ACHN (cell line): ENCODE measurements around the gene ELAVL1.
"Not testable (repeated sequence)": the region's sequence is repeated elsewhere in the genome, so short reads cannot be mapped to it uniquely, and the experiment has no call there.

Source experiments
- DNase-seq: peaks from one replicate; pipeline ENCODE4 v3.0.0-alpha.2; 2015
- in situ Hi-C: cut with HindIII; loops from 2 replicates; pipeline ENCODE4 v1.10.0; 2017; ENCODE audit warnings: low sequenced_read_pairs, low pct_ligation_motif_present, low pct_unique_long_range_greater_than_20kb

The ELAVL1 gene

GRCh38 chr19:8024256-8024655, 18.8 kb upstream of the ELAVL1 start:
- DNase-seq, in situ Hi-C loops: not testable (repeated sequence)

- DNase-seq: no peak
- in situ Hi-C loops: no loop called here
Observed at GRCh38 chr19:8023371-8023770, 17.9 kb upstream of the ELAVL1 start.

- in situ Hi-C loops: no loop called here
- DNase-seq: no peak
Observed at GRCh38 chr19:8022275-8022674, 16.8 kb upstream of the ELAVL1 start.

GRCh38 chr19:8021374-8021773, 15.9 kb upstream of the ELAVL1 start:
- in situ Hi-C loops: no loop called here
- no peak for DNase-seq

DNA sequence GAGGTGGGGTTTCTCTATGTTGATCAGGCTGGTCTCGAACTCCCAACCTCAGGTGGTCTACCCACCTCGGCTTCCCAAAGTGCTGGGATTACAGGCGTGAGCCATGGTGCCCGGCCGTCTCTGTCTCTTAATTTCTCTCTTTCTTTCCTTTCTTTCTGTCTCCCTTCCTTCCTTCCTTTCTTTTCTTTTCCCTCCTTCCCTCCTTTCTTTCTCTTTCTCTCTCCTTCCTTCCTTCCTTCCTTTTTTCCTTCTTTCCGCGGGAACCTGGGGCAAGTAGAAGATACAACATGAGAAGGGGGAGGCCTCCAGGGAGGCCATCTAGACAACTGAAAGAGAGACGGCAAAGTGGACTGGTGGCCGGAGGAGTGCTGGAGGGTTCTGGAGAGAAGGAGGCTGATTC, 15.2 kb upstream of the ELAVL1 start:
- in situ Hi-C loops: no loop called here
- DNase-seq: no peak

GRCh38 chr19:8017808-8018207, 12.4 kb upstream of the ELAVL1 start:
- in situ Hi-C loops: no loop called here
- DNase-seq: no peak

- peak; percentile 41 for DNase-seq
Observed at GRCh38 chr19:8004723-8005513, 523 bp downstream of the ELAVL1 start.

GRCh38 chr19:8004001-8004400, 1.4 kb downstream of the ELAVL1 start:
- no peak for DNase-seq
- in situ Hi-C loops: no loop called here

More at GRCh38 chr19:8004723-8005513, 523 bp downstream of the ELAVL1 start:
- in situ Hi-C loops: no loop called here

GRCh38 chr19:8001995-8002849, 3.2 kb downstream of the ELAVL1 start:
- DNase-seq: peak; percentile 79
- in situ Hi-C loops: no loop called here

- in situ Hi-C loops: no loop called here
- no peak for DNase-seq
Observed at GRCh38 chr19:8001651-8001994, 3.8 kb downstream of the ELAVL1 start.

- no peak for DNase-seq
- in situ Hi-C loops: no loop called here
Observed at GRCh38 chr19:8000298-8001038, 5.0 kb downstream of the ELAVL1 start.

DNA sequence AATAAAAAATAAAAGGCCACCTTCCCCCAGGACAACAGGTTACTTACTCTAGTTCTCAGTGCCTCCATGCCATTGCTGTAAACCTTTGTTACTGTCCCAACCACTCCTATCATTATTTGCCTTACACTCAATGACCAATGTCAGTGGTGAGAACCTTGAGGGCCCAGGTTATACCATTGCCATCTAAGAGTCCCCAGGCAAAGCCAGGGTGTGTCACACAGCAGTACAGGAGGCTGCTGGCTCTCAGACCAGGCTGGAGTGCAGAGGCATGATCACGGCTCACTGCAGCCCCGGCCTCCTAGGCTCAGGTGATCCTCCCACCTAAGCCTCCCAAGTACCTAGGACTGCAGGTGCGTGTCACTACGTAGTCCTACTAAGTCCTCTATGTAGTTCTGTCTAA, 6.1 kb downstream of the ELAVL1 start:
- DNase-seq: no peak
- in situ Hi-C loops: no loop called here

- in situ Hi-C loops: no loop called here
- DNase-seq: no peak
Observed at GRCh38 chr19:7997809-7998480, 7.5 kb downstream of the ELAVL1 start.

DNA sequence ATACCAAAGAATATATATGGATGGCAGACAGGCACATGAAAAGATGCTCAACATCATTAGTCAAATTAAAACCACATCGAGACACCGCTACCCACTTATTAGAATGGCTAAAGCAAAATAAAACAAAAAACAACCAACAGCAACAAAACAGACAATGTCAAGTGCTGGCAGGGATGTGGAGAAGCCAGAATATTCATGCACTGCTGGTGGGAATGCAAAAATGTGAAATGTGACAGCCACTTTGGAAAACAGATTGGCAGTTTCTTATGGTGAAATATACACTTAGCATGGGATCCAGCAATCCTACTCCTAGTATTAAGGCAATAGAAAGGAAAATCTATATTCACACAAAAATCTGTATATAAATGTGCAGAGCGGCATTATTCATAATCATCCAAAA, 8.6 kb downstream of the ELAVL1 start:
- in situ Hi-C loops: no loop called here
- DNase-seq: no peak

- in situ Hi-C loops: no loop called here
- peak; percentile 12 for DNase-seq
Observed at GRCh38 chr19:7995810-7996158, 9.7 kb downstream of the ELAVL1 start.

DNA sequence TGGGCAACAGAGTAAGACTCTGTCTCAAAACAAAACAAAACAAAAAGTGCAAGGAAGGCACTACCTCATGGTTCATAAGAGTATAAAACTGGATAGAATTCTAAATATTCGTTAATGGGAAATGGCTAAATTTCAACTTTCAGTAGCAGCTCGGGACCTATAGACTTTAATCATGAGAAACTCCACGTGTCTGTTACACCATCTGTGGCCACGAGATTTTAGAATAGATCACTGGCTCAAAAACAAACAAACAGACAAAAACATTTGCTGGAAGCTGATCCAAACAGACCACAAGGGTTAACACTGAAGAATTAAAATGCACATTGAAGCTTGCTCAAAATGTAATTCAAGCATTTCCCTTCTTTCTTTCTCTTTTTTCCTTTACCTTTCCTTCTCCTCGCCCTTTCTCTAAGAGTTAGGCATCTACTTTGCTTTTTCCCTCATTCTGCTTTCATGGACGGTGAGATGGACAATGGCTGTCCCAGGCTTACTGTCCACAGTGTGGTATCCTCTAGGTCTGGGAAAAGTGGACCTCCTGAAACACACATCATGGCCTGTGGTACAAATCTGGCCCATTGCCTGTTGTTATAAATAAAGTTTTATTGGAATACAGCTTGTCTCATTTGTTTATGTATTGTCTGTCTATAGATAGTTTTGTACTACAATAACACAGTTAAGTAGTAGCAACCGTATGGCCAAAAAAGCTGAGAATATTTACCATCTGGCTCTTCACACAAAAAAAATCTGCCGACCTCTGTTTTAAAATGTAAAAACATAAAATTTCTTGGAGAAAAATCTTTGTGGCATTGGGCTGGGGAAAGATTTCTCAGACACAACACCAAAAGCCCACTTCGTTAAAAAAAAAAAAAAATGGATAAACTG, 10.3 kb downstream of the ELAVL1 start:
- no peak for DNase-seq
- in situ Hi-C loops: no loop called here

GRCh38 chr19:7994114-7994513, 11.3 kb downstream of the ELAVL1 start:
- DNase-seq: no peak
- in situ Hi-C loops: no loop called here

GRCh38 chr19:7993560-7993959, 11.9 kb downstream of the ELAVL1 start:
- in situ Hi-C loops: no loop called here
- no peak for DNase-seq
